ENCODE data around the gene SPEG.

GRCh38 chr2:219414857-219415256, 19.8 kb upstream of the SPEG start:
- TF ChIP-seq, protein P1, sequence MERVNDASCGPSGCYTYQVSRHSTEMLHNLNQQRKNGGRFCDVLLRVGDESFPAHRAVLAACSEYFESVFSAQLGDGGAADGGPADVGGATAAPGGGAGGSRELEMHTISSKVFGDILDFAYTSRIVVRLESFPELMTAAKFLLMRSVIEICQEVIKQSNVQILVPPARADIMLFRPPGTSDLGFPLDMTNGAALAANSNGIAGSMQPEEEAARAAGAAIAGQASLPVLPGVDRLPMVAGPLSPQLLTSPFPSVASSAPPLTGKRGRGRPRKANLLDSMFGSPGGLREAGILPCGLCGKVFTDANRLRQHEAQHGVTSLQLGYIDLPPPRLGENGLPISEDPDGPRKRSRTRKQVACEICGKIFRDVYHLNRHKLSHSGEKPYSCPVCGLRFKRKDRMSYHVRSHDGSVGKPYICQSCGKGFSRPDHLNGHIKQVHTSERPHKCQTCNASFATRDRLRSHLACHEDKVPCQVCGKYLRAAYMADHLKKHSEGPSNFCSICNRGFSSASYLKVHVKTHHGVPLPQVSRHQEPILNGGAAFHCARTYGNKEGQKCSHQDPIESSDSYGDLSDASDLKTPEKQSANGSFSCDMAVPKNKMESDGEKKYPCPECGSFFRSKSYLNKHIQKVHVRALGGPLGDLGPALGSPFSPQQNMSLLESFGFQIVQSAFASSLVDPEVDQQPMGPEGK (CRISPR knock-in tag; IDR thresholded peaks at IDR 0.05; ENCODE audit: borderline replicate concordance): no peak
- TF ChIP-seq ZFP3 (CRISPR knock-in tag; IDR thresholded peaks at IDR 0.05): no peak
- TF ChIP-seq ZNF565 (CRISPR knock-in tag; conservative IDR thresholded peaks at IDR 0.05; ENCODE audit: low read depth): no peak
- TF ChIP-seq CSDC2 (CRISPR knock-in tag; IDR thresholded peaks at IDR 0.05): no peak
- no peak for TF ChIP-seq RARB (CRISPR knock-in tag; IDR thresholded peaks at IDR 0.05)
- no peak for TF ChIP-seq ZNF70 (CRISPR knock-in tag; IDR thresholded peaks at IDR 0.05)
- TF ChIP-seq ZC3H10 (CRISPR knock-in tag; IDR thresholded peaks at IDR 0.05): no peak
- TF ChIP-seq, protein P2, sequence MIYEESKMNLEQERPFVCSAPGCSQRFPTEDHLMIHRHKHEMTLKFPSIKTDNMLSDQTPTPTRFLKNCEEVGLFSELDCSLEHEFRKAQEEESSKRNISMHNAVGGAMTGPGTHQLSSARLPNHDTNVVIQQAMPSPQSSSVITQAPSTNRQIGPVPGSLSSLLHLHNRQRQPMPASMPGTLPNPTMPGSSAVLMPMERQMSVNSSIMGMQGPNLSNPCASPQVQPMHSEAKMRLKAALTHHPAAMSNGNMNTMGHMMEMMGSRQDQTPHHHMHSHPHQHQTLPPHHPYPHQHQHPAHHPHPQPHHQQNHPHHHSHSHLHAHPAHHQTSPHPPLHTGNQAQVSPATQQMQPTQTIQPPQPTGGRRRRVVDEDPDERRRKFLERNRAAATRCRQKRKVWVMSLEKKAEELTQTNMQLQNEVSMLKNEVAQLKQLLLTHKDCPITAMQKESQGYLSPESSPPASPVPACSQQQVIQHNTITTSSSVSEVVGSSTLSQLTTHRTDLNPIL (CRISPR knock-in tag; IDR thresholded peaks at IDR 0.05; ENCODE audit: low read depth): no peak
- TF ChIP-seq PPARA (CRISPR knock-in tag; IDR thresholded peaks at IDR 0.05; ENCODE audit: borderline replicate concordance): no peak

All from SK-N-SH treated with all-trans-retinoic acid at 6 μM for 48 hours (cell line).